GM10266 (cell line): ENCODE results near the gene TAF4.
A peak's percentile ranks its signal among the peaks of the same experiment; 100 is the strongest.

ENCODE experiments used
- DNase-seq: peaks from one replicate; pipeline ENCODE4 v3.0.0; 2012; ENCODE audit errors: extremely low spot score
- TF ChIP-seq, protein P1 (sequence below): IDR thresholded peaks from 2 replicates; pipeline ENCODE4 v1.5.1; 2012; ENCODE audit warnings: mild to moderate bottlenecking, low read depth; ENCODE audit not compliant: control insufficient read depth, insufficient read depth; ENCODE audit errors: missing control alignments

TAF4 gene, protein sequence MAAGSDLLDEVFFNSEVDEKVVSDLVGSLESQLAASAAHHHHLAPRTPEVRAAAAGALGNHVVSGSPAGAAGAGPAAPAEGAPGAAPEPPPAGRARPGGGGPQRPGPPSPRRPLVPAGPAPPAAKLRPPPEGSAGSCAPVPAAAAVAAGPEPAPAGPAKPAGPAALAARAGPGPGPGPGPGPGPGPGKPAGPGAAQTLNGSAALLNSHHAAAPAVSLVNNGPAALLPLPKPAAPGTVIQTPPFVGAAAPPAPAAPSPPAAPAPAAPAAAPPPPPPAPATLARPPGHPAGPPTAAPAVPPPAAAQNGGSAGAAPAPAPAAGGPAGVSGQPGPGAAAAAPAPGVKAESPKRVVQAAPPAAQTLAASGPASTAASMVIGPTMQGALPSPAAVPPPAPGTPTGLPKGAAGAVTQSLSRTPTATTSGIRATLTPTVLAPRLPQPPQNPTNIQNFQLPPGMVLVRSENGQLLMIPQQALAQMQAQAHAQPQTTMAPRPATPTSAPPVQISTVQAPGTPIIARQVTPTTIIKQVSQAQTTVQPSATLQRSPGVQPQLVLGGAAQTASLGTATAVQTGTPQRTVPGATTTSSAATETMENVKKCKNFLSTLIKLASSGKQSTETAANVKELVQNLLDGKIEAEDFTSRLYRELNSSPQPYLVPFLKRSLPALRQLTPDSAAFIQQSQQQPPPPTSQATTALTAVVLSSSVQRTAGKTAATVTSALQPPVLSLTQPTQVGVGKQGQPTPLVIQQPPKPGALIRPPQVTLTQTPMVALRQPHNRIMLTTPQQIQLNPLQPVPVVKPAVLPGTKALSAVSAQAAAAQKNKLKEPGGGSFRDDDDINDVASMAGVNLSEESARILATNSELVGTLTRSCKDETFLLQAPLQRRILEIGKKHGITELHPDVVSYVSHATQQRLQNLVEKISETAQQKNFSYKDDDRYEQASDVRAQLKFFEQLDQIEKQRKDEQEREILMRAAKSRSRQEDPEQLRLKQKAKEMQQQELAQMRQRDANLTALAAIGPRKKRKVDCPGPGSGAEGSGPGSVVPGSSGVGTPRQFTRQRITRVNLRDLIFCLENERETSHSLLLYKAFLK

DNA sequence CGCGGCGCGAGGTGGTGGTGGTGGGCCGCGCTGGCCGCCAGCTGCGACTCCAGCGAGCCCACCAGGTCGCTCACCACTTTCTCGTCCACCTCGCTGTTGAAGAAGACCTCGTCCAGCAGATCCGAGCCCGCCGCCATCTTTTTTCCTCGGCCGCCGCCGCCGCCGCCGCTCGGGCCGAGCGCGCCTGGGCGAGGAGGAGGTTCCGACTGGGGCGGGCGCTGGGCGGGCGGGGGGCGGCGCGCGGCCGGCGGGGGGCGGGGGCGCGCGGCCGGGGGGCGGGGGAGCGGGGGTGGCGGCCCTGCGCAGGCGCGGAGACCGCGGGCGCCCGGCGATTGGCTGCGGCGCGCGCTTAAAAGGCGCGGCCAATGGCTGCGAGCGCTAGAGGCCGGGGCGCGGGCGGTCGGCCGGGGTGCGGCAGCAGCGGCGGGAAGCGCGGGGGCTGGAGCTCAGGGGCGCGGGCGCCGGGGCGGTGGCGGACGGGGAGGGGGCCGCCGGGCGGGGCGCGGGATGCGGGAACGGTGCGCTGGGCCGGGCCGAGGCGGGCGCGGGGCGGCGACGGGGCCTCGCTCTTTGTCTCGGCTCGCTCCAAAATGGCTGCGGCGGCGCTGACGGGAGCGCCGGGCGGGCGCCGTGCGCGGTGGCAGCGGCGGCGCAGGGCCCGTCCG lies at the start of gene TAF4:
TSS of gene TAF4 (minus strand) at position 208 of the 665 bp plus-strand sequence. CDS start at position 137, 71 bp downstream.
- TF ChIP-seq, protein P1, sequence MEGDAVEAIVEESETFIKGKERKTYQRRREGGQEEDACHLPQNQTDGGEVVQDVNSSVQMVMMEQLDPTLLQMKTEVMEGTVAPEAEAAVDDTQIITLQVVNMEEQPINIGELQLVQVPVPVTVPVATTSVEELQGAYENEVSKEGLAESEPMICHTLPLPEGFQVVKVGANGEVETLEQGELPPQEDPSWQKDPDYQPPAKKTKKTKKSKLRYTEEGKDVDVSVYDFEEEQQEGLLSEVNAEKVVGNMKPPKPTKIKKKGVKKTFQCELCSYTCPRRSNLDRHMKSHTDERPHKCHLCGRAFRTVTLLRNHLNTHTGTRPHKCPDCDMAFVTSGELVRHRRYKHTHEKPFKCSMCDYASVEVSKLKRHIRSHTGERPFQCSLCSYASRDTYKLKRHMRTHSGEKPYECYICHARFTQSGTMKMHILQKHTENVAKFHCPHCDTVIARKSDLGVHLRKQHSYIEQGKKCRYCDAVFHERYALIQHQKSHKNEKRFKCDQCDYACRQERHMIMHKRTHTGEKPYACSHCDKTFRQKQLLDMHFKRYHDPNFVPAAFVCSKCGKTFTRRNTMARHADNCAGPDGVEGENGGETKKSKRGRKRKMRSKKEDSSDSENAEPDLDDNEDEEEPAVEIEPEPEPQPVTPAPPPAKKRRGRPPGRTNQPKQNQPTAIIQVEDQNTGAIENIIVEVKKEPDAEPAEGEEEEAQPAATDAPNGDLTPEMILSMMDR = no peak
- DNase-seq = peak; percentile 100

DNA sequence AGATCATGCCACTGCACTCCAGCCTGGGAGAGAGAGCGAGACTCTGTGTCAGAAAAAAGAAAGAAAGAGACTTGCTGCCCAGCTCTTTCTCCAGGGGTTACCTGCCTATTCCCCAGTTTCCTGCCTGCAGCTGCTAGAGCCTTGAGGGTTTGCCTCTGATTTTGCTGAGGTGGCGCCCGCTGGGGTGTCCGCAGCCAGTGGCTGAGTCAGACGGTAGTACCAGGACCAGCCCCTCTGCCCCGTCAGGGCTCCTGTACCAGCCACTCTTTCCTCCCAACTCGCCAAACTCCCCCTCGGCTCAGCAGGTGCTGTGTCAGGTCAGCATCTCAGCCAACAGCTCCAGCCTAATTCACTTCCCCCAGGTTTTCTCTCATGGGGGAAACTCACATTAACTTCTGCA lies 49.2 kb upstream of the TAF4 start:
- no peak for DNase-seq

DNA sequence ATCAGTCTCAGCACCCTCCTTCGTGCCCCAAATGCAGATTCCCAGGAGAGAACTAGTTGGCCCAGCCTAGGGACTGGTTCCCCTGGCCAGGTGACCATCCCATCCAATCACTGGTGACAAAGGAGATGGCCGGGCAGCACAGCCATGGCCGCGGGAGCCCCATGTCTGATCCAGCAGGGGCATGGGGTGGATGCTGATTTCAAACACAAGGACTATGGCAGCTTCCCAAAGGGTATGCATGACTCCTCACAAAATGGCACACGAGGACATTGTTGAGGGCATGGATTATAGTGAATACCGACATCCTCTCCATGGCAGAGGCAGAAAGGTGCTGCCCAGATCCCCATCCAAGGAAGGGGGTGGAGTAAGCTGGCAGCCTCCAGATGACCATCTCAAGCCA lies 46.7 kb upstream of the TAF4 start:
- TF ChIP-seq, protein P1 = no peak
- no peak for DNase-seq

More for the DNA sequence above, 49.2 kb upstream of the TAF4 start:
- TF ChIP-seq, protein P1 = no peak

DNA sequence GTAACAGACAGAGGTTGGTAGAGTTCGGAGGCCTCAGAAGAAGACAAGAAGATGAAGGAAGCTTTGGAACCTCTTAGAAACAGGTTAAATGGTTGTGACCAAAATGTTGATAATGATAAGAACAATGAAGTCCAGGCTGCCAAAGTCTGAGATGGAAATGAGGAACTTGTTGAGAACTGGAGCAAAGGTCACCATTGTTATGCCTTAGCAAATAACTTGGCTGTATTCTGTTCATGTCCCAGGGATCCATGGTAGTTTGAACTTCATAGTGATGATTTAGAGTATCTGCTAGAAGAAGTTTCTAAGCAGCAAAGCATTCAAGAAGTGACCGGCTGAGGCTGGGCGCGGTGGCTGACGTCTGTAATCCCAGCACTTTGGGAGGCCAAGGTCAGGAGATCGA lies 45.5 kb upstream of the TAF4 start:
- no peak for DNase-seq
- TF ChIP-seq, protein P1 = no peak

DNA sequence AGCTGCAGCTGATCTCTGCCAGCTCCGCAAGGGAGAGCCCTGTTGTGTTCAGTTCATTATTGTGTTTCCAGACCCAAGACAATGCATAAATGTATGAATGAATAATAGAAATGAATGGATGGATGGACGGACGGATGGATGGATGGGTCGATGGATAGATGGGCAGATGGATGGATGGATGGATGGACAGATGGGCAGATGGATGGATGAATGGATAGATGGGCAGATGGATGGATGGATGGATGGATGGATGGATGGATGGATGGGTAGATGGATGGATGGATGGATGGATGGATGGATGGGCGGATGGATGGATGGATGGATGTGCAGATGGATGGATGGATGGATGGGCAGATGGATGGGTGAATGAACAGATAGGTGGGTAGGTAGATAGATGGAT lies 39.9 kb upstream of the TAF4 start:
- no peak for DNase-seq
- TF ChIP-seq, protein P1 = no peak

DNA sequence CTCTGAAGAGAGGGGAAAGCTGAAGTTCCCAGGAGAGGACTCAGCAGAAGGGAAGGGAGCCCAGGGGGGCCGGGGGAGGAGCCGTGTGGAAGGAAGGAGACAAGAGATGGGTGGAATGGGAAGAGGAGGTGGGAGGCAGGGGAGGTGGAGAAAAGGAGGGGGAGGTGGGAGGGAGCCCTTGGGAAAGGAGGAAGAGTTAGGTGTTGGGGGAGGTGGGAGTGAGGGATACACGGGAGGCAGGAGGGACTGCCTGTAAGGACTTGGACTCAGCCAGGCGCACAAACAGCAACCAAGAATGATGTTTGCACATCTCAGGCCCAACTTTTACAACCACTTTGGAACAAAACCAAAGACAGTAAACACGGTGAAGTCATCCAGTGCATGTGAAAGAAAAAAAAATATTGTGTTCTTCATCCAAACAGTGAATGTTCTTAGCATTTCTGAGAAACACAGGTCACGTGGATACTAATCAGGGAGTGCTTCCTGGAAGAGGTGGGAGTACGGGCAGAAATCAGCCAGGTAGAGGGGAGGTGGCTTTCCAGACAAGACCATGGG lies 39.2 kb upstream of the TAF4 start:
- TF ChIP-seq, protein P1 = no peak
- DNase-seq = no peak
